Vagina (tissue), 2 donors: ENCODE data around the gene ADAM15. TPM values are rescaled to one million over a fixed set of nuclear protein-coding genes. Genes with fewer than 3 reads are reported as not detected.

ENCODE experiments used
- DNase-seq, 2 donors: peaks; one replicate each; pipeline ENCODE4 v3.0.0-alpha.2; 2017; ENCODE audit errors: extremely low spot score in 2 of 2
- H3K27ac ChIP-seq: fragments of 200-600 bp; sonication (generic); one replicate; pipeline ENCODE4 v1.5.1; 2019
- H3K27me3 ChIP-seq: fragments of 200-600 bp; sonication (generic); one replicate; pipeline ENCODE4 v1.5.1; 2019
- H3K36me3 ChIP-seq, 2 donors: fragments of 200-600 bp; sonication (generic); one replicate each; pipeline ENCODE4 v1.5.1; 2017 to 2019
- H3K4me1 ChIP-seq: fragments of 200-600 bp; sonication (generic); one replicate; pipeline ENCODE4 v1.5.1; 2019
- H3K4me3 ChIP-seq, 2 donors: fragments of 200-600 bp; sonication (generic); 1 replicate in 1 of 2; 2 replicates in 1 of 2; pipeline ENCODE4 v1.5.1; 2016 to 2019
- H3K9me3 ChIP-seq: fragments of 200-600 bp; sonication (generic); one replicate; pipeline ENCODE4 v1.5.1; 2019
- CTCF ChIP-seq, 3 experiments: fragments of 450-650 bp in 2 of 3; fragments of 200-600 bp in 1 of 3; sonication (generic) in 1 of 3; IDR thresholded peaks; one replicate each; pipeline ENCODE4 v1.5.1; 2017 to 2019; ENCODE audit warnings: antibody characterized with exemption in 3 of 3, mild to moderate bottlenecking in 2 of 3, moderate library complexity in 2 of 3
- POLR2A ChIP-seq, 2 donors: fragments of 450-650 bp; IDR thresholded peaks; one replicate each; pipeline ENCODE4 v1.6.1; 2017; ENCODE audit warnings: antibody characterized with exemption in 2 of 2, mild to moderate bottlenecking in 2 of 2, moderate library complexity in 2 of 2
- POLR2AphosphoS5 ChIP-seq, 2 donors: sonication (generic); formaldehyde crosslinking; IDR thresholded peaks; one replicate each; pipeline ENCODE4 v1.9.0; 2017; ENCODE audit warnings: antibody characterized with exemption in 2 of 2, mild to moderate bottlenecking in 2 of 2, low read depth in 1 of 2; ENCODE audit not compliant: insufficient read depth in 1 of 2
- intact Hi-C: fragments of 100-400 bp; cut with DNase I; formaldehyde crosslinking; loops from one replicate; pipeline ENCODE4 v1.15.1; 2023
- total RNA-seq: library from RNA; depleted of rRNA; stranded (reverse); fragments of >200 nt; gene quantifications from one replicate; pipeline ENCODE4 v1.2.3, GENCODE V29; 2016

The ADAM15 gene
- total RNA-seq, 1 donor from 2014 or later: 193 TPM

GRCh38 chr1:155083052-155083541, 32.0 kb downstream of the ADAM15 start:
- peaks cover 70% of the 10 kb centered on the region for H3K4me1 ChIP-seq
- no peaks in the 10 kb centered on the region for H3K36me3 ChIP-seq
- TF ChIP-seq POLR2A (IDR thresholded peaks at IDR 0.05) (no peak), POLR2AphosphoS5 (IDR thresholded peaks at IDR 0.05; ENCODE audit: insufficient read depth in 1 of 2, low read depth in 1 of 2) (no peak), CTCF (IDR thresholded peaks at IDR 0.05) (no peak)
- intact Hi-C loops: no loop called here
- H3K9me3 ChIP-seq: no peaks in the 10 kb centered on the region
- H3K27me3 ChIP-seq: peaks cover 24% of the 10 kb centered on the region
- peak overlapping the region; percentile 51 for H3K27ac ChIP-seq
- peak overlapping the region in 1 of 2 donors; percentile 43 for H3K4me3 ChIP-seq
- DNase-seq: no peak

GRCh38 chr1:155083865-155084721, 33.0 kb downstream of the ADAM15 start:
- H3K4me3 ChIP-seq: peak overlapping the region; percentile 62 to 66
- TF ChIP-seq CTCF (IDR thresholded peaks at IDR 0.05): no peak
- TF ChIP-seq POLR2A (IDR thresholded peaks at IDR 0.05): no peak
- no peak for TF ChIP-seq POLR2AphosphoS5 (IDR thresholded peaks at IDR 0.05; ENCODE audit: insufficient read depth in 1 of 2, low read depth in 1 of 2)
- H3K27me3 ChIP-seq: peaks cover 24% of the 10 kb centered on the region
- H3K36me3 ChIP-seq: no peaks in the 10 kb centered on the region
- H3K4me1 ChIP-seq: peaks cover 67% of the 10 kb centered on the region
- no peaks in the 10 kb centered on the region for H3K9me3 ChIP-seq
- intact Hi-C loops: loop anchor here (2.0 kb wide), 1 partner anchor 21 kb away; the partner anchor contains the start of gene EFNA4
- peak in 1 of 2 donors; percentile 90 for DNase-seq
- peak overlapping the region; percentile 93 for H3K27ac ChIP-seq

- peaks cover 59% of the 10 kb centered on the region for H3K4me1 ChIP-seq
- peaks cover 24% of the 10 kb centered on the region for H3K27me3 ChIP-seq
- TF ChIP-seq POLR2AphosphoS5 (IDR thresholded peaks at IDR 0.05; ENCODE audit: insufficient read depth in 1 of 2, low read depth in 1 of 2): peak; percentile 45 to 87
- peak in 1 of 2 donors; percentile 2 for TF ChIP-seq POLR2A (IDR thresholded peaks at IDR 0.05)
- TF ChIP-seq CTCF (IDR thresholded peaks at IDR 0.05): peak; percentile 89 to 99 (median 93)
- intact Hi-C loops: loop anchor here (2.0 to 5.0 kb wide), 2 partner anchors 22 to 38 kb away; partner anchors contain the start of gene EFNA4
- no peak for DNase-seq
- H3K36me3 ChIP-seq: no peaks in the 10 kb centered on the region
- H3K9me3 ChIP-seq: no peaks in the 10 kb centered on the region
- H3K4me3 ChIP-seq: peak overlapping the region; percentile 62 to 66
- H3K27ac ChIP-seq: peak overlapping the region; percentile 93
Observed at GRCh38 chr1:155084722-155085503, 33.8 kb downstream of the ADAM15 start.

- no peaks in the 10 kb centered on the region for H3K9me3 ChIP-seq
- H3K4me1 ChIP-seq: peaks cover 52% of the 10 kb centered on the region
- H3K4me3 ChIP-seq: peak overlapping the region; percentile 62 to 66
- TF ChIP-seq CTCF (IDR thresholded peaks at IDR 0.05) (no peak), POLR2AphosphoS5 (IDR thresholded peaks at IDR 0.05; ENCODE audit: insufficient read depth in 1 of 2, low read depth in 1 of 2) (no peak), POLR2A (IDR thresholded peaks at IDR 0.05) (no peak)
- H3K36me3 ChIP-seq: no peaks in the 10 kb centered on the region
- peak overlapping the region; percentile 93 for H3K27ac ChIP-seq
- peaks cover 17% of the 10 kb centered on the region for H3K27me3 ChIP-seq
- DNase-seq: no peak
- intact Hi-C loops: loop anchor here (2.0 to 5.0 kb wide), 2 partner anchors 23 to 38 kb away; partner anchors contain the start of gene EFNA4
Observed at GRCh38 chr1:155085504-155086127, 34.5 kb downstream of the ADAM15 start.
